Measurements from ENCODE around the gene TMPRSS11B. TPM values are rescaled to one million over a fixed set of nuclear protein-coding genes. Genes with fewer than 3 reads are reported as not detected.

Gene TMPRSS11B
- total and polyA plus RNA-seq, 2 experiments from 2014 or later, result not detected

DNA sequence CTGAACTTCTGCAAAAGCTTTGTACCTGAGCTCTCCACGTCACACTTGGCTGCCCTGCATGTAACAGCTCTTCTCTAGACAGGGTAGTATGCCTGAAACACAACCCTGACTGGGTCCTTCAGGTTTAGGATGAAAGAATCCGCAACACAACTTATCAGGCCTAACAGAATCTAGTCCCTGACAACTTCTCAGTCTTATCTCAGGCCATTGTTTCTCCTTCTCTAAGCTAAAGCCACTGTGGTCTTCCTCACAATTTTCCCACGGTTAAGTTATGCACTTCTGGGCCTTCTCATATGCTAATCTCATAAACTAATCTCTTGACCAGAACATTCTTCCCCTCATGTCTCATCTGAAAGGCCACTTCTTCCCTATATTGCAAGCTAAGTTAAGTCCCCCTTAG, 10.8 kb upstream of the TMPRSS11B start:
- Histone ChIP-seq H3K36me3 (no peaks in the 10 kb centered on the region), H3K27me3 (no peaks in the 10 kb centered on the region), H3K9me3 (ENCODE audit: low read depth) (no peaks in the 10 kb centered on the region), H3K4me1 (ENCODE audit: low read depth) (no peaks in the 10 kb centered on the region), H3K27ac (no peak overlapping the region), H3K4me3 (no peak overlapping the region)
- DNase-seq (ENCODE audit: low read depth in 1 of 2, low spot score in 1 of 2), result no peak
- TF ChIP-seq, protein P1, sequence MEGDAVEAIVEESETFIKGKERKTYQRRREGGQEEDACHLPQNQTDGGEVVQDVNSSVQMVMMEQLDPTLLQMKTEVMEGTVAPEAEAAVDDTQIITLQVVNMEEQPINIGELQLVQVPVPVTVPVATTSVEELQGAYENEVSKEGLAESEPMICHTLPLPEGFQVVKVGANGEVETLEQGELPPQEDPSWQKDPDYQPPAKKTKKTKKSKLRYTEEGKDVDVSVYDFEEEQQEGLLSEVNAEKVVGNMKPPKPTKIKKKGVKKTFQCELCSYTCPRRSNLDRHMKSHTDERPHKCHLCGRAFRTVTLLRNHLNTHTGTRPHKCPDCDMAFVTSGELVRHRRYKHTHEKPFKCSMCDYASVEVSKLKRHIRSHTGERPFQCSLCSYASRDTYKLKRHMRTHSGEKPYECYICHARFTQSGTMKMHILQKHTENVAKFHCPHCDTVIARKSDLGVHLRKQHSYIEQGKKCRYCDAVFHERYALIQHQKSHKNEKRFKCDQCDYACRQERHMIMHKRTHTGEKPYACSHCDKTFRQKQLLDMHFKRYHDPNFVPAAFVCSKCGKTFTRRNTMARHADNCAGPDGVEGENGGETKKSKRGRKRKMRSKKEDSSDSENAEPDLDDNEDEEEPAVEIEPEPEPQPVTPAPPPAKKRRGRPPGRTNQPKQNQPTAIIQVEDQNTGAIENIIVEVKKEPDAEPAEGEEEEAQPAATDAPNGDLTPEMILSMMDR (IDR thresholded peaks at IDR 0.05; ENCODE audit: low read depth, low read length), result no peak

DNA sequence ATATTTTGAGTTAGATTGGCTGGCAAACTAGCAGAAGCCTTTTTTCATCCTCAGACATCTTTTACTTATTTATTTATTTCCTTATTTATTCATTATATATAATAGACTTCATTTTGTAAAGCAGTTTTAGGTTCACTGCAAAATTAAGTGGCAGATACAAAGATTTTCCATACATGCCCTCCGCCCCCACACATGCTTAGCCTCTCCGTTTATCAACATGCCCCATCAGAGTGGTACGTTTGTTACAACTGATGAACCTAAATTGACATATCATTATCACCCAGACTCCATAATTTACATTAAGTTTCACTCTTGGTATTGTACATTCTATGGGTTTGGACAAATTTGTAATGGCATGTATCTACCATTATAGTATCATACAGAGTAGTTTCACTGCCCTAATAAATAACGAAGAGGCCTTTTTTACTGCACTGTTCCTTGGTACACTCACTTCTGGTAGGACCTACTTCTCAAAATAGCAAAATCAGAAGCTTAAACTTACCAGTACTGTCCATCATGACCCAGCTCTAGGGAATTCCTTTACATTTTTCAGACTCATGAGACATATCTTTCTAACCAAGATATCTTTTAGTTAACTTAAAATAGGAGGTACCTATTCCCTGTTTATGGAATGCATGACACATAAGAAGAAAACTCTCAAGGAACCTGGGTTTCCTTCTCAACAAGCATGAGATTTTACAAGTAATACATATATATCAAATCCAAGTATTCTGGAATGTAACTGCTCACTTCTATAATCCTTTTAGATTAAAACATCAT, 4.8 kb upstream of the TMPRSS11B start:
- no peak overlapping the region for H3K27ac ChIP-seq
- H3K36me3 ChIP-seq, result no peaks in the 10 kb centered on the region
- no peak overlapping the region for H3K4me3 ChIP-seq
- no peak for DNase-seq (ENCODE audit: low read depth in 1 of 2, low spot score in 1 of 2)
- TF ChIP-seq, protein P1 (IDR thresholded peaks at IDR 0.05; ENCODE audit: low read depth, low read length), result no peak
- no peaks in the 10 kb centered on the region for H3K4me1 ChIP-seq (ENCODE audit: low read depth)
- H3K27me3 ChIP-seq, result no peaks in the 10 kb centered on the region
- H3K9me3 ChIP-seq (ENCODE audit: low read depth), result no peaks in the 10 kb centered on the region

DNA sequence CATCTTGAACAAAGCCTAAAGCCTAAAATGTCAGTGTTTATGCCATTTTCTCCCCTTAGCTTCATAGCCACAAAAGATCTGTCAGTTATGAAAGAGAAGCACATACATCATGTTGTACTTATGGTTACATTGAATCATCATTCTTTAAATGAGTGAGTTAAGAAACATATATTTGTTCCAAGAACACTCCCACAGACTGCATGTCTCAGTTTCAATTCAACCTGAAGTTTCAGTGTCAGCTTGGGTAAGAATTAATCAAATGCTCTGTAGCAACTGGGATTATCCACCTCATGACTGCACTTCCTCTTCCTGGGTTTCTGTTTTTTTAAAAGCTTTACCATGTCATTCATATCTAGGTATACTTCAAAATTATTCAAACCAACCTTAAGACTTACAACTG, 3.9 kb upstream of the TMPRSS11B start:
- no peaks in the 10 kb centered on the region for H3K36me3 ChIP-seq
- H3K9me3 ChIP-seq (ENCODE audit: low read depth), result no peaks in the 10 kb centered on the region
- no peak overlapping the region for H3K27ac ChIP-seq
- TF ChIP-seq, protein P1 (IDR thresholded peaks at IDR 0.05; ENCODE audit: low read depth, low read length), result no peak
- H3K4me3 ChIP-seq, result no peak overlapping the region
- DNase-seq (ENCODE audit: low read depth in 1 of 2, low spot score in 1 of 2), result no peak
- no peaks in the 10 kb centered on the region for H3K4me1 ChIP-seq (ENCODE audit: low read depth)
- H3K27me3 ChIP-seq, result no peaks in the 10 kb centered on the region

DNA sequence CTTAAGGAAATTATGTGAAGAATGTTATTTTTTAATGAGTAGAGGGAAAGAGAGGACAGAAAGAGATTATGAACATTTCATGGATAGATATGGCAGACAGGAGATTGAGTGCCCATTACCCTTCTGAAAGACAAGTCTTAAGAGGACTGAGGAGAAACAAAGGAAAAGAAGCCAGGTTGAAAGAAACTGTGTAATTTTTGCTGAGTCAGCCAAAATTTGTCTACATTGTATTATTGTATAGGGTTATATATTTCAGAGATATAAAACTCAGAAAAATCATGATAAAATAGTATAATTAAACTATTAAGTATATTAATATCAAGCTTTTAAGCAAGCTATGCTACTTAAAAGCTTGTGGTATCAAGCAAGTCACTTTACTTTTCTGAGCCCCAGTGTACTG, 4.9 kb downstream of the TMPRSS11B start:
- H3K27ac ChIP-seq, result no peak overlapping the region
- H3K4me1 ChIP-seq (ENCODE audit: low read depth), result no peaks in the 10 kb centered on the region
- H3K36me3 ChIP-seq, result no peaks in the 10 kb centered on the region
- DNase-seq (ENCODE audit: low read depth in 1 of 2, low spot score in 1 of 2), result no peak
- H3K27me3 ChIP-seq, result no peaks in the 10 kb centered on the region
- TF ChIP-seq, protein P1 (IDR thresholded peaks at IDR 0.05; ENCODE audit: low read depth, low read length), result no peak
- H3K4me3 ChIP-seq, result no peak overlapping the region
- H3K9me3 ChIP-seq (ENCODE audit: low read depth), result no peaks in the 10 kb centered on the region

DNA sequence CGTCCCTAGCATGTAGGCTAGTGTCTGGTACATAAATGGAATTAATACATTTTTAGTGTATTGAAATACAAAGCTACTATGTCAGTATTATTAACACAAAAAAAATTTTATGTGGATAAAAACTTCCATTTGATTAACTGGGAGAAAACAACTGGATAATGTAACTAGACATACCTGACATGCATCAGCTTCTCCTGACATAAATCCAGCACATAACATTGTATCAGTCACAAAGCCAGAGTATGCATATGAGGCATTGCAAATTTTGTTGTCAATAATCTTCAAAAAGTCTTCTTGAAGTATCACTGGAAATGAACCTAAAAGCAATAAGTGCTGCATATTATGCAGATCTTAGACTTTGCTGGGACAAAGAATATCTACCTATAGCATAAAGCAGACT, 16.9 kb downstream of the TMPRSS11B start:
- Histone ChIP-seq H3K4me1 (ENCODE audit: low read depth) (no peaks in the 10 kb centered on the region), H3K27ac (no peak overlapping the region), H3K27me3 (no peaks in the 10 kb centered on the region), H3K9me3 (ENCODE audit: low read depth) (no peaks in the 10 kb centered on the region), H3K4me3 (no peak overlapping the region), H3K36me3 (no peaks in the 10 kb centered on the region)
- no peak for DNase-seq (ENCODE audit: low read depth in 1 of 2, low spot score in 1 of 2)
- TF ChIP-seq, protein P1 (IDR thresholded peaks at IDR 0.05; ENCODE audit: low read depth, low read length), result no peak

Measured in cardiac muscle cell (in vitro differentiated cells and primary cell).